ENCODE data around the gene SH3GL1.

DNA sequence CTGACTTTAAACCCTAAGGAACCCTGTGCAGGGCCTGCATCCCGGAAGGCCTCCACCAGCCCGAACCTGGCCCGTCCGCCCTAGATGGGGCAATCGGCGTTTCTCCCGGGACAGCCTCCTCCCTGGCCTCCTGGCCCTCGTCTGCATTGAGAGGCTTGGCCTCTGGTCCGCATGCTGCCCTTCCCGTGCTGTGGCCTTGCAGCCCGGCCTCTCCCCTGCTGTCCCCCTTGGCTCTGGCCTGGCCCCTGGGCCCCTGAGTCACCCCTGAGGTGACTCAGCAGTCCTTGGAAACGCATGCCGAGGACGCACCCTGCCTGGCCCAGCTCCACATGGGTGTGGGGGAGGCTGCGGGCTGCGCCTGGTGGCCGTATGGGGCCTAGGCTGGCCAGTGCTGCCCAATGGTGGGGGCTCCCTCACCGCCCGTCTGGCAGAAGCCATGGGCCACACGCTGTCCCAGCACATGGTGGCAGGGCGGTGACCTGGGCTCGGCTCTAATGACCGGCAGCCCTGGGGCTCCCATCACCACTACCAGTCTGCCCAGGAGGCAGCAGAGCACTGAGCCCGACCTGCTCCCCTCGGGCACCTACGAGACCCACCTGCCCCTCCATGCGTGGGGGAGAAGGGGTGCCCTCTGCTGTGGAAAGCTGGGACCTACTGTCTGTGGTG, 25.7 kb downstream of the SH3GL1 start:
- TF ChIP-seq POLR2A (IDR thresholded peaks at IDR 0.05), result no peak
- TF ChIP-seq, protein P1, sequence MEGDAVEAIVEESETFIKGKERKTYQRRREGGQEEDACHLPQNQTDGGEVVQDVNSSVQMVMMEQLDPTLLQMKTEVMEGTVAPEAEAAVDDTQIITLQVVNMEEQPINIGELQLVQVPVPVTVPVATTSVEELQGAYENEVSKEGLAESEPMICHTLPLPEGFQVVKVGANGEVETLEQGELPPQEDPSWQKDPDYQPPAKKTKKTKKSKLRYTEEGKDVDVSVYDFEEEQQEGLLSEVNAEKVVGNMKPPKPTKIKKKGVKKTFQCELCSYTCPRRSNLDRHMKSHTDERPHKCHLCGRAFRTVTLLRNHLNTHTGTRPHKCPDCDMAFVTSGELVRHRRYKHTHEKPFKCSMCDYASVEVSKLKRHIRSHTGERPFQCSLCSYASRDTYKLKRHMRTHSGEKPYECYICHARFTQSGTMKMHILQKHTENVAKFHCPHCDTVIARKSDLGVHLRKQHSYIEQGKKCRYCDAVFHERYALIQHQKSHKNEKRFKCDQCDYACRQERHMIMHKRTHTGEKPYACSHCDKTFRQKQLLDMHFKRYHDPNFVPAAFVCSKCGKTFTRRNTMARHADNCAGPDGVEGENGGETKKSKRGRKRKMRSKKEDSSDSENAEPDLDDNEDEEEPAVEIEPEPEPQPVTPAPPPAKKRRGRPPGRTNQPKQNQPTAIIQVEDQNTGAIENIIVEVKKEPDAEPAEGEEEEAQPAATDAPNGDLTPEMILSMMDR (IDR thresholded peaks at IDR 0.05), result peak in 1 of 3 donors; percentile 8
